ENCODE measurements around the gene LRRC71.

Gene LRRC71

DNA sequence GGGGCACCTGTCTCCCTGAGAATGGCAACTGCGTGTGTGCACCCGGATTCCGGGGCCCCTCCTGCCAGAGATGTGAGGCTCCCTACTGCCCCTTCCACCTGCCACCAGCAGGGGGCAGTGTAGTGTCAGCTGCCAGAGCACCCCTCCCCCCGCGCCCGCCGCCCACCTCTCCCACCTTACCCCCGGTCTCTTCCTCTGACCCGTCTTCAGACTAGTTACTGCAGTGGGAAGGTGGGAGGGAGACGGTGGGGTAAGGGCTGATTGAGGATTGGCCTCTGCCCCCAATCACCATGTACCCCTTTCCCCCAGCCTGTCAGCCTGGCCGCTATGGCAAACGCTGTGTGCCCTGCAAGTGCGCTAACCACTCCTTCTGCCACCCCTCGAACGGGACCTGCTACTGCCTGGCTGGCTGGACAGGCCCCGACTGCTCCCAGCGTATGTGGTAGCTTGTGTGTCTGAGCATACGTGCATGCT is 10.1 kb upstream of the LRRC71 start (continued):
- no peak for TF ChIP-seq ZSCAN4 (tag by site-specific recombination; IDR thresholded peaks at IDR 0.05)
- no peak for TF ChIP-seq ZNF350 (tag by site-specific recombination; IDR thresholded peaks at IDR 0.05)
- no peak for TF ChIP-seq ZNF610 (tag by site-specific recombination; IDR thresholded peaks at IDR 0.05; ENCODE audit: borderline replicate concordance)

DNA sequence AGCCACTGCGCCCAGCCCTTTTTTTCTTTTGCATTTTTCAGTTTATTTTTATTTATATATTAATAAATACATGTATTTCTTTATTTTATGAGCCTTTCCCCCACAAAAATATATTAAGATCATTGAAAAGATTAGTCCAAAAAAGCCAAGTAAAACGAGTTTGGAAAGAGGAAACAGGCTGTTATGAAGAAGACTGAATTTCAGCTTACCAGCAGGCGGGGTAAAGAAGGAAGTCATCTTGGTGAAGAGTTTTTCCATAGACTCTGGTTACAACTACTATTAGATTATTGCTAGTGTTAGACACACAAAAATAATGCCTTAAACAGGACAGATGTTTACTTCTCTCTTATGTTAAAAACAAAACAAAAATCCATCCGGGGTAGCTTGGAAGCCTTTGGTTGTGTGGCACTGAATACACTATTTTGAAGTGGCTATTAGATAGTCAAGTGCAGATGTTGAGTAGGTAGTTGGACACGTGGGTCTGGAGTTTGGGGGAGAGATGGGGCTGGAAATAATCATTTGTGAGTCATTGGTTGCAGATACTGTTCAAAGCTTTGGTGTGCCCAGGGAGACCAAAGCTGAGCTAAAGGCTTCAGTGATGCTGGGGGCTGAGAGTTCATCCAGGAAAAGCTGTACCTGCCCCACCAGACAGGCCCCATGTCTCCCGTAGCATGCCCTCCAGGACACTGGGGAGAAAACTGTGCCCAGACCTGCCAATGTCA is 8.7 kb upstream of the LRRC71 start:
- no peak overlapping the region for H3K4me3 ChIP-seq (ENCODE audit: low read depth, low read length)
- no peaks in the 10 kb centered on the region for H3K9me3 ChIP-seq (ENCODE audit: control insufficient read depth, insufficient read depth, low read depth, low read length)
- no peaks in the 10 kb centered on the region for H3K36me3 ChIP-seq (ENCODE audit: control insufficient read depth in 2 of 2, insufficient read depth in 1 of 2, low read length in 2 of 2)
- no peaks in the 10 kb centered on the region for H3K4me1 ChIP-seq (ENCODE audit: control insufficient read depth, insufficient read depth, low read length)
- no peak for TF ChIP-seq HOXA7 (CRISPR knock-in tag; IDR thresholded peaks at IDR 0.05; ENCODE audit: borderline replicate concordance)
- TF ChIP-seq, protein P1, sequence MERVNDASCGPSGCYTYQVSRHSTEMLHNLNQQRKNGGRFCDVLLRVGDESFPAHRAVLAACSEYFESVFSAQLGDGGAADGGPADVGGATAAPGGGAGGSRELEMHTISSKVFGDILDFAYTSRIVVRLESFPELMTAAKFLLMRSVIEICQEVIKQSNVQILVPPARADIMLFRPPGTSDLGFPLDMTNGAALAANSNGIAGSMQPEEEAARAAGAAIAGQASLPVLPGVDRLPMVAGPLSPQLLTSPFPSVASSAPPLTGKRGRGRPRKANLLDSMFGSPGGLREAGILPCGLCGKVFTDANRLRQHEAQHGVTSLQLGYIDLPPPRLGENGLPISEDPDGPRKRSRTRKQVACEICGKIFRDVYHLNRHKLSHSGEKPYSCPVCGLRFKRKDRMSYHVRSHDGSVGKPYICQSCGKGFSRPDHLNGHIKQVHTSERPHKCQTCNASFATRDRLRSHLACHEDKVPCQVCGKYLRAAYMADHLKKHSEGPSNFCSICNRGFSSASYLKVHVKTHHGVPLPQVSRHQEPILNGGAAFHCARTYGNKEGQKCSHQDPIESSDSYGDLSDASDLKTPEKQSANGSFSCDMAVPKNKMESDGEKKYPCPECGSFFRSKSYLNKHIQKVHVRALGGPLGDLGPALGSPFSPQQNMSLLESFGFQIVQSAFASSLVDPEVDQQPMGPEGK (tag by site-specific recombination; IDR thresholded peaks at IDR 0.05) = 0 out of 2 replicates have a peak, but pooled peaks have one; percentile 29
- TF ChIP-seq ZFHX2 (tag by site-specific recombination; conservative IDR thresholded peaks at IDR 0.05) = 0 out of 2 replicates have a peak, but pooled peaks have one; percentile 33
- peak; percentile 17; the same call in 1 of the 2 replicates for TF ChIP-seq EGR2 (tag by site-specific recombination; IDR thresholded peaks at IDR 0.05; ENCODE audit: low read depth)
- 0 out of 2 replicates have a peak, but pooled peaks have one; percentile 27 for TF ChIP-seq ZBTB17 (tag by site-specific recombination; IDR thresholded peaks at IDR 0.05)
- no peak for TF ChIP-seq HOXD13 (CRISPR knock-in tag; IDR thresholded peaks at IDR 0.05; ENCODE audit: borderline replicate concordance)
- TF ChIP-seq ZNF585B (tag by site-specific recombination; IDR thresholded peaks at IDR 0.05) = no peak
- TF ChIP-seq ZBTB8A (tag by site-specific recombination; IDR thresholded peaks at IDR 0.05) = no peak
- no peak for TF ChIP-seq ZNF157 (tag by site-specific recombination; IDR thresholded peaks at IDR 0.05)
- ChIA-PET POLR2A (no interaction called here), CTCF (interaction anchor here (0.6 to 5.6 kb wide), 13 partner anchors 9 to 294 kb away, joined by 3 to 49 read pairs (median 4); partner anchors contain the start of gene LRRC71)
- no peak overlapping the region for H3K27ac ChIP-seq (ENCODE audit: extremely low read depth, low read depth, low read length)

- POLR2A ChIA-PET = no interaction called here
- CTCF ChIA-PET = interaction anchor here (0.6 to 5.6 kb wide), 5 partner anchors 9 to 178 kb away, joined by 3 to 49 read pairs (median 20); partner anchors contain the start of gene LRRC71
- Histone ChIP-seq H3K4me3 (ENCODE audit: low read depth, low read length) (no peak overlapping the region), H3K36me3 (ENCODE audit: control insufficient read depth in 2 of 2, insufficient read depth in 1 of 2, low read length in 2 of 2) (no peaks in the 10 kb centered on the region), H3K4me1 (ENCODE audit: control insufficient read depth, insufficient read depth, low read length) (no peaks in the 10 kb centered on the region), H3K9me3 (ENCODE audit: control insufficient read depth, insufficient read depth, low read depth, low read length) (no peaks in the 10 kb centered on the region), H3K27ac (ENCODE audit: extremely low read depth, low read depth, low read length) (no peak overlapping the region)
- TF ChIP-seq, protein P2, sequence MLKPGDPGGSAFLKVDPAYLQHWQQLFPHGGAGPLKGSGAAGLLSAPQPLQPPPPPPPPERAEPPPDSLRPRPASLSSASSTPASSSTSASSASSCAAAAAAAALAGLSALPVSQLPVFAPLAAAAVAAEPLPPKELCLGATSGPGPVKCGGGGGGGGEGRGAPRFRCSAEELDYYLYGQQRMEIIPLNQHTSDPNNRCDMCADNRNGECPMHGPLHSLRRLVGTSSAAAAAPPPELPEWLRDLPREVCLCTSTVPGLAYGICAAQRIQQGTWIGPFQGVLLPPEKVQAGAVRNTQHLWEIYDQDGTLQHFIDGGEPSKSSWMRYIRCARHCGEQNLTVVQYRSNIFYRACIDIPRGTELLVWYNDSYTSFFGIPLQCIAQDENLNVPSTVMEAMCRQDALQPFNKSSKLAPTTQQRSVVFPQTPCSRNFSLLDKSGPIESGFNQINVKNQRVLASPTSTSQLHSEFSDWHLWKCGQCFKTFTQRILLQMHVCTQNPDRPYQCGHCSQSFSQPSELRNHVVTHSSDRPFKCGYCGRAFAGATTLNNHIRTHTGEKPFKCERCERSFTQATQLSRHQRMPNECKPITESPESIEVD (tag by site-specific recombination; IDR thresholded peaks at IDR 0.05) = no peak
- no peak for TF ChIP-seq ZSCAN16 (tag by site-specific recombination; IDR thresholded peaks at IDR 0.05)
- no peak for TF ChIP-seq SALL2 (tag by site-specific recombination; IDR thresholded peaks at IDR 0.05; ENCODE audit: borderline replicate concordance)
- TF ChIP-seq PRDM10 (tag by site-specific recombination; IDR thresholded peaks at IDR 0.05) = peak; percentile 25; the same call in 1 of the 2 replicates
- no peak for TF ChIP-seq ZNF629 (tag by site-specific recombination; IDR thresholded peaks at IDR 0.05)
- TF ChIP-seq OVOL3 (tag by site-specific recombination; IDR thresholded peaks at IDR 0.05) = no peak
- TF ChIP-seq ZNF555 (tag by site-specific recombination; conservative IDR thresholded peaks at IDR 0.05) = no peak
Observed at GRCh38 chr1:156912310-156912709, 8.1 kb upstream of the LRRC71 start.
